Uterus (tissue), 2 donors: Measurements from ENCODE around the gene SFMBT2.

Experiments used
- POLR2A ChIP-seq, 2 donors: fragments of 450-650 bp; IDR thresholded peaks; one replicate each; pipeline ENCODE4 v1.6.1; 2016; ENCODE audit warnings: antibody characterized with exemption in 2 of 2, mild to moderate bottlenecking in 1 of 2, moderate library complexity in 1 of 2
- TF ChIP-seq, protein P1 (sequence below), 4 experiments: fragments of 200-600 bp in 2 of 4; fragments of 450-650 bp in 2 of 4; sonication (generic) in 2 of 4; IDR thresholded peaks; one replicate each; pipeline ENCODE4 v1.5.1; 2016 to 2019; ENCODE audit warnings: antibody characterized with exemption in 4 of 4, mild to moderate bottlenecking in 2 of 4, moderate library complexity in 1 of 4

GRCh38 chr10:7359954-7360353 is 50.9 kb downstream of the SFMBT2 start:
- TF ChIP-seq, protein P1, sequence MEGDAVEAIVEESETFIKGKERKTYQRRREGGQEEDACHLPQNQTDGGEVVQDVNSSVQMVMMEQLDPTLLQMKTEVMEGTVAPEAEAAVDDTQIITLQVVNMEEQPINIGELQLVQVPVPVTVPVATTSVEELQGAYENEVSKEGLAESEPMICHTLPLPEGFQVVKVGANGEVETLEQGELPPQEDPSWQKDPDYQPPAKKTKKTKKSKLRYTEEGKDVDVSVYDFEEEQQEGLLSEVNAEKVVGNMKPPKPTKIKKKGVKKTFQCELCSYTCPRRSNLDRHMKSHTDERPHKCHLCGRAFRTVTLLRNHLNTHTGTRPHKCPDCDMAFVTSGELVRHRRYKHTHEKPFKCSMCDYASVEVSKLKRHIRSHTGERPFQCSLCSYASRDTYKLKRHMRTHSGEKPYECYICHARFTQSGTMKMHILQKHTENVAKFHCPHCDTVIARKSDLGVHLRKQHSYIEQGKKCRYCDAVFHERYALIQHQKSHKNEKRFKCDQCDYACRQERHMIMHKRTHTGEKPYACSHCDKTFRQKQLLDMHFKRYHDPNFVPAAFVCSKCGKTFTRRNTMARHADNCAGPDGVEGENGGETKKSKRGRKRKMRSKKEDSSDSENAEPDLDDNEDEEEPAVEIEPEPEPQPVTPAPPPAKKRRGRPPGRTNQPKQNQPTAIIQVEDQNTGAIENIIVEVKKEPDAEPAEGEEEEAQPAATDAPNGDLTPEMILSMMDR (IDR thresholded peaks at IDR 0.05) = no peak
- TF ChIP-seq POLR2A (IDR thresholded peaks at IDR 0.05) = no peak
